Choroid plexus epithelial cell (primary cell): ENCODE measurements around the gene CATSPERZ.

Experiments used
- DNase-seq: peaks from one replicate; pipeline ENCODE4 v3.0.0-alpha.2; 2010; ENCODE audit warnings: low read depth
- H3K4me3 ChIP-seq: 2 replicates; pipeline ENCODE4 v1.5.1; 2011; ENCODE audit warnings: low read depth, mild to moderate bottlenecking, control low read depth, low read length, moderate library complexity
- CTCF ChIP-seq: conservative IDR thresholded peaks from 2 replicates; pipeline ENCODE4 v1.5.1; 2011; ENCODE audit warnings: low read depth, mild to moderate bottlenecking, control low read depth, inconsistent platforms, low read length, moderate library complexity

Gene CATSPERZ

GRCh38 chr11:64253481-64253880 lies 46.7 kb upstream of the CATSPERZ start:
- no peak for TF ChIP-seq CTCF
- H3K4me3 ChIP-seq: no peak overlapping the region
- DNase-seq: no peak

- H3K4me3 ChIP-seq: no peak overlapping the region
These were observed 45.8 kb upstream of the CATSPERZ start for GRCh38 chr11:64254326-64254725.

GRCh38 chr11:64255135-64256128 lies 44.7 kb upstream of the CATSPERZ start:
- TF ChIP-seq CTCF: no peak
- no peak for DNase-seq
- no peak overlapping the region for H3K4me3 ChIP-seq

More at GRCh38 chr11:64254326-64254725, 45.8 kb upstream of the CATSPERZ start:
- DNase-seq: no peak
- TF ChIP-seq CTCF: no peak

- no peak overlapping the region for H3K4me3 ChIP-seq
- TF ChIP-seq CTCF: no peak
- no peak for DNase-seq
These were observed 43.9 kb upstream of the CATSPERZ start for GRCh38 chr11:64256300-64256699.

GRCh38 chr11:64258356-64258755 lies 41.8 kb upstream of the CATSPERZ start:
- no peak for TF ChIP-seq CTCF
- DNase-seq: no peak
- no peak overlapping the region for H3K4me3 ChIP-seq

- TF ChIP-seq CTCF: no peak
- no peak for DNase-seq
- no peak overlapping the region for H3K4me3 ChIP-seq
These were observed 41.1 kb upstream of the CATSPERZ start for GRCh38 chr11:64258946-64259532.
